Posterior cingulate gyrus (tissue), 11 donors: ENCODE measurements around the gene PRMT7.
A peak's percentile ranks its signal among the peaks of the same experiment; 100 is the strongest.

Experiments used
- DNase-seq, 10 donors: peaks; one replicate each; pipeline versions ENCODE4 v3.0.0 to v3.0.0-alpha.2; 2020 to 2021; ENCODE audit warnings: mixed read lengths in 3 of 10
- intact Hi-C: fragments of 100-400 bp; cut with DNase I; formaldehyde crosslinking; loops from one replicate; pipeline ENCODE4 v1.15.1; 2023

The PRMT7 gene

DNA sequence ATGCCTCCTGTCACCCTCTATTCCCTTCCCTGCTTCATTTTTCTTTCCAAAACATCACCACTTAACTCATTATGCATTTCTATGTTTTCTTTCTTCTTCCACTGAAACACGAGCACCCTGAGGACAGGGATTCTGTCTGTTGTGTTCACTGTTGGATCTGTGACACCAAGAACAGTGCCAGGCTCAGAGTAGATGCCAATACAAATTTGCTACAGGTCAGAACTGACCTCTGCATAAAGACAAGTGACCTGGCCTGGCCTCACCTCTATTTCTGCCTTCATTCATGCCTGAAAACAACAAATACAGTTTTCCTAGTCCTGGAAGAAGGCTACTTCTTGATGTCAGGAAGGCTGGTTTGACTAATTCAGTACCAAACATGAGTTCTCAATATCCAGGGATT, 92.4 kb downstream of the PRMT7 start:
- intact Hi-C loops = no loop called here
- no peak for DNase-seq

DNA sequence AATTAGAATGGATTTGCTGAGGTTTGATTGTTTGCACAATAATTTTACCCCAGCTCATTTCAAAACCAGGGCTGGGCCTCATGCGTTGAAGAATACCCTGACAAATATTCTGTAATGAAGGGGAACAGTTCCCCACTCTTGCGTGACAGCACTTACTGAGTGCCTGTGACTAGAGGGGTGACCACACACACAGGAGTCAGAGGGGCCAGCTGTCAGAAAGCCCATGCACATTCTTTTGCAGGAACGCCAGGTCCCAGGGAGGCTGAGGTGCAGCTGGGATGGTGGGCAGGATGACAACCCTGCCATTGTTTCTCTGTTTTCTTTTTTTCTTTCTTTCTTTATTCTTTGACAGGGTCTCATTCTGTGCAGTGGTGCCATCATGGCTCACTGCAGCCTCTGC, 92.9 kb downstream of the PRMT7 start:
- peak in 2 of 10 donors; percentile 12 to 28 for DNase-seq
- intact Hi-C loops = no loop called here

DNA sequence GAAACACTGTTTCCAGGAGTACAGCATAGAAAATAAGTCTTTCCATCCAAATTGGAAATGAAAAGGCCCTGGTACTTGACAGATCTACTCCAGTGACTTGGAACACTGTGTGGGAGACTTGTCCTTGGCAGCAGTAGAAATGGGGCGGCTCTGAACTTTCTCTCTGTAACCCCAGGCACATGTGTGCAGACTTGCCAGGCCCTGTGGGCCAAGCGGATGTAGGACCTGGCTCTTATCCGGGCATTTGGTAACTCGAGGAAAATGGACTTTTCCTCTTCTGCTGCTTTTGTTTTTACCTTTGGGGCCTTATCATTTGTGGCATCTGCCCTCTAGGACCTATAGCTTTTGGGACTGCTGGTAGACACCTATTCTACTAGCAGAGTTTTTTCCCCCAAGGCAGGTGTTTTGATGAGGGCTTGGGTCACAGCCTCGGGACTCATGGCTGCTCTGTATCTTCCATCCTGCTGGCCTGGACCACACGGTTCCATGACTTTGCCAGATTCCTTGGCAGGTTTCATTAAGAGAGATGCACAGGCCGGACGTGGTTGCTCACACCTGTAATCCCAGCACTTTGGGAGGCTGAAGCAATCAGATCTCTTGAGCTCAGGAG, 94.0 kb downstream of the PRMT7 start:
- peak in 2 of 10 donors; percentile 27 to 37 for DNase-seq
- intact Hi-C loops = no loop called here

DNA sequence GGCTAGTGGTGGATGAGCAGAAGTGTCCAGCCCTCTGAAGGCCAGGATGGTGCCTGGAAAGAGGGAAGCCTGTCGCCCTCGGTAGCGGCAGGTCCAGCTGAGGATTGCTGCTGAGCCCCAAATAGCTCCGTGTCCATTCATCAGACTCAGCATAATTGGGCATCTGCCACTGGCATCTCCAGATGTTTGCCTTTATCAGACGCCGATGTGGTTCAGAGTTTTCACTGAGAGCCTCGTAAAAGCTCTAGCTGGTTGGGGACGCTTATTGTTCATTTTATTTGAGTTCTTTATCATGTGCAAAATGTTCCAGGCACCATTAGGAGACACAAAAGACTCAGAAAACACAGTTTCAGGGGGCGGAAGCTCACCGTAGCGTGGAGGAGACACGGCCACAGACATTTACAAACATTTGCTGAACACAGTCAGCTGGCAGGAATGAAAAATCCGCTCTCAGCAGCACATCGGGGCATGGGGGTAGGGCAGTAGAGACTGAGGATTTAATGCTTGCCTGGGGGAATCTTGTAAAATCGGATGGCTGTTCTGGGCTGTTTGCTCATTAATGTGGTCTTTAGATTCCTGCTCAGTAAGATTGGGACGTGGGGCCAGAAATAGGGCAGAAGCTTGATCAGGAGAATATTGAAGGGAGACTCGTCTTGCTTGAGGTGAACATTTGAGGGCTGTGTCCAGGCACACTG, 95.8 kb downstream of the PRMT7 start:
- intact Hi-C loops = no loop called here
- DNase-seq = peak in 1 of 10 donors; percentile 68
